GM21447 (cell line): ENCODE measurements around the gene PDAP1.
"Not testable (repeated sequence)": the region's sequence is repeated elsewhere in the genome, so short reads cannot be mapped to it uniquely, and the experiment has no call there.

ENCODE experiments used
- ATAC-seq: cut with Tn5 transposase; IDR thresholded peaks from one replicate; pipeline ENCODE4 v1.9.1; 2021; ENCODE audit not compliant: unreplicated experiment

Gene PDAP1

GRCh38 chr7:99424932-99425730 is 16.7 kb upstream of the PDAP1 start:
- no peak for ATAC-seq

GRCh38 chr7:99422625-99423024 is 14.2 kb upstream of the PDAP1 start:
- ATAC-seq, result no peak

GRCh38 chr7:99422186-99422585 is 13.8 kb upstream of the PDAP1 start:
- ATAC-seq, result no peak

GRCh38 chr7:99420986-99421385 is 12.6 kb upstream of the PDAP1 start:
- ATAC-seq, result no peak

GRCh38 chr7:99420213-99420612 is 11.8 kb upstream of the PDAP1 start:
- ATAC-seq, result no peak

GRCh38 chr7:99419323-99420021 is 11.1 kb upstream of the PDAP1 start:
- no peak for ATAC-seq

- no peak for ATAC-seq
These were observed 9.9 kb upstream of the PDAP1 start for GRCh38 chr7:99418260-99418659.

GRCh38 chr7:99415513-99416127 is 7.2 kb upstream of the PDAP1 start:
- not testable (repeated sequence) for ATAC-seq

GRCh38 chr7:99410635-99411034 is 2.2 kb upstream of the PDAP1 start:
- no peak for ATAC-seq

GRCh38 chr7:99409806-99410205 is 1.4 kb upstream of the PDAP1 start:
- ATAC-seq, result no peak

GRCh38 chr7:99409192-99409572 is 785 bp upstream of the PDAP1 start:
- ATAC-seq, result peak; percentile 5

GRCh38 chr7:99407872-99408378 is 472 bp downstream of the PDAP1 start:
- peak; percentile 7 for ATAC-seq

- no peak for ATAC-seq
These were observed 1.8 kb downstream of the PDAP1 start for GRCh38 chr7:99406557-99406956.

- ATAC-seq, result no peak
These were observed 3.4 kb downstream of the PDAP1 start for GRCh38 chr7:99404977-99405320.

GRCh38 chr7:99404235-99404976 is 4.0 kb downstream of the PDAP1 start:
- ATAC-seq, result no peak

GRCh38 chr7:99403764-99404163 is 4.6 kb downstream of the PDAP1 start:
- no peak for ATAC-seq

GRCh38 chr7:99402854-99403253 is 5.5 kb downstream of the PDAP1 start:
- ATAC-seq, result no peak

- ATAC-seq, result no peak
These were observed 8.8 kb downstream of the PDAP1 start for GRCh38 chr7:99399597-99399996.

- no peak for ATAC-seq
These were observed 9.4 kb downstream of the PDAP1 start for GRCh38 chr7:99398891-99399445.

- ATAC-seq, result no peak
These were observed 11.0 kb downstream of the PDAP1 start for GRCh38 chr7:99397297-99397983.
